Fibroblast of lung (primary cell): Measurements from ENCODE around the gene CELSR3. TPM values are rescaled to one million over a fixed set of nuclear protein-coding genes. Genes with fewer than 3 reads are reported as not detected.

ENCODE experiments used
- DNase-seq, 2 donors: peaks; one replicate each; pipeline versions ENCODE4 v3.0.0 to v3.0.0-alpha.2; 2010; ENCODE audit warnings: low read depth in 2 of 2
- H2AFZ ChIP-seq: 2 replicates; pipeline ENCODE4 v1.5.1; 2012; ENCODE audit warnings: low read length, control low read depth, inconsistent platforms
- H3K27ac ChIP-seq: 2 replicates; pipeline ENCODE4 v1.5.1; 2011; ENCODE audit warnings: low read length, control low read depth; ENCODE audit not compliant: insufficient read depth
- H3K27me3 ChIP-seq: 2 replicates; pipeline ENCODE4 v1.5.1; 2011; ENCODE audit warnings: mild to moderate bottlenecking, low read length; ENCODE audit not compliant: control insufficient read depth, insufficient read depth
- H3K36me3 ChIP-seq: 2 replicates; pipeline ENCODE4 v1.5.1; 2011; ENCODE audit warnings: low read length; ENCODE audit not compliant: control insufficient read depth, insufficient read depth
- H3K4me1 ChIP-seq: 2 replicates; pipeline ENCODE4 v1.5.1; 2011; ENCODE audit warnings: low read length; ENCODE audit not compliant: control insufficient read depth, insufficient read depth; ENCODE audit errors: extremely low read depth
- H3K4me2 ChIP-seq: 2 replicates; pipeline ENCODE4 v1.5.1; 2011; ENCODE audit warnings: low read length, control low read depth; ENCODE audit not compliant: insufficient read depth; ENCODE audit errors: extremely low read depth
- H3K4me3 ChIP-seq, 4 experiments: fragments of 200-600 bp in 1 of 4; sonication (generic) in 1 of 4; replicated peaks in 1 of 4; 2 replicates each; pipeline ENCODE4 v1.5.1; 2011 to 2016; ENCODE audit warnings: low read length in 4 of 4, low read depth in 3 of 4, mild to moderate bottlenecking in 3 of 4, control low read depth in 2 of 4, inconsistent platforms in 1 of 4, mixed read lengths in 1 of 4; ENCODE audit not compliant: insufficient read depth in 1 of 4; ENCODE audit errors: control extremely low read depth in 1 of 4
- H3K79me2 ChIP-seq: 2 replicates; pipeline ENCODE4 v1.5.1; 2012; ENCODE audit warnings: mild to moderate bottlenecking, low read length, inconsistent platforms; ENCODE audit not compliant: control insufficient read depth, insufficient read depth
- H3K9ac ChIP-seq: 2 replicates; pipeline ENCODE4 v1.5.1; 2011; ENCODE audit warnings: mild to moderate bottlenecking, low read length, control low read depth; ENCODE audit not compliant: insufficient read depth
- H3K9me3 ChIP-seq: 2 replicates; pipeline ENCODE4 v1.5.1; 2012; ENCODE audit warnings: low read depth, low read length; ENCODE audit not compliant: control insufficient read depth, insufficient read depth
- H4K20me1 ChIP-seq: 2 replicates; pipeline ENCODE4 v1.5.1; 2011; ENCODE audit warnings: low read length; ENCODE audit not compliant: control insufficient read depth, insufficient read depth; ENCODE audit errors: extremely low read depth
- CTCF ChIP-seq, 2 donors: IDR thresholded peaks in 1 of 2; conservative IDR thresholded peaks in 1 of 2; 1 replicate in 1 of 2; 2 replicates in 1 of 2; pipeline ENCODE4 v1.5.1; 2011 to 2012; ENCODE audit warnings: low read length in 2 of 2, control low read depth in 1 of 2, inconsistent platforms in 1 of 2, low read depth in 1 of 2, mild to moderate bottlenecking in 1 of 2
- EZH2 ChIP-seq: IDR thresholded peaks from 2 replicates; pipeline ENCODE4 v1.5.1; 2012; ENCODE audit warnings: low read length, control low read depth, mild to moderate bottlenecking; ENCODE audit errors: missing control alignments
- polyA plus RNA-seq, 2 donors: library from polyadenylated mRNA; depleted of rRNA in 1 of 2; stranded (reverse) in 1 of 2; unstranded in 1 of 2; fragments of >200 nt; gene quantifications; 2 replicates each; pipeline ENCODE4 v1.2.1, GENCODE V29; 2011 to 2012; ENCODE audit warnings: missing spikeins in 1 of 2
- total RNA-seq: library from RNA; depleted of rRNA; stranded (reverse); fragments of >200 nt; gene quantifications from 2 replicates; pipeline ENCODE4 v1.2.1, GENCODE V29; 2014

Gene CELSR3
- total and polyA plus RNA-seq, 2 donors (not counting 1 experiment from before 2014, with no cell fraction given), result 0.44 to 2.1 TPM

- Histone ChIP-seq H2AFZ (no peak overlapping the region), H3K79me2 (peaks cover 19% of the 10 kb centered on the region), H3K27me3 (no peaks in the 10 kb centered on the region), H3K9ac (no peak overlapping the region), H3K36me3 (no peaks in the 10 kb centered on the region), H3K4me1 (peaks cover 2% of the 10 kb centered on the region), H3K9me3 (no peaks in the 10 kb centered on the region), H3K27ac (no peak overlapping the region), H3K4me2 (peak overlapping the region; percentile 35), H3K4me3 (no peak overlapping the region), H4K20me1 (no peaks in the 10 kb centered on the region)
- peak in 1 of 2 donors; percentile 70 for DNase-seq
- no peak for TF ChIP-seq EZH2
- no peak for TF ChIP-seq CTCF (conservative IDR thresholded peaks at IDR 0.05 in 1 of 2, IDR thresholded peaks at IDR 0.05 in 1 of 2; ENCODE audit: low read depth in 1 of 2, low read length in 2 of 2)
Measured at GRCh38 chr3:48612309-48612708, 50.4 kb downstream of the CELSR3 start.

GRCh38 chr3:48609088-48610005, 53.3 kb downstream of the CELSR3 start, which contains the start of gene UQCRC1:
Gene UQCRC1 (minus strand): TSS chr3:48609646. CDS start chr3:48609620, 26 bp downstream.
- Histone ChIP-seq H3K27me3 (no peaks in the 10 kb centered on the region), H3K9me3 (no peaks in the 10 kb centered on the region), H4K20me1 (no peaks in the 10 kb centered on the region), H3K27ac (peak within 1 kb of the TSS; percentile 60), H3K9ac (peak within 1 kb of the TSS; percentile 91), H3K4me2 (peak within 1 kb of the TSS; percentile 79), H3K4me3 (peak within 1 kb of the TSS; percentile 52 to 89 (median 81)), H2AFZ (peak within 1 kb of the TSS; percentile 87), H3K79me2 (peaks cover 19% of the 10 kb centered on the region), H3K4me1 (peaks cover 2% of the 10 kb centered on the region), H3K36me3 (peaks cover 13% of the 10 kb centered on the region)
- TF ChIP-seq CTCF (conservative IDR thresholded peaks at IDR 0.05 in 1 of 2, IDR thresholded peaks at IDR 0.05 in 1 of 2; ENCODE audit: low read depth in 1 of 2, low read length in 2 of 2), result peak; percentile 51 to 70
- no peak for TF ChIP-seq EZH2
- DNase-seq, result peak; percentile 85 to 92

GRCh38 chr3:48607519-48607918, 55.2 kb downstream of the CELSR3 start:
- H3K36me3 ChIP-seq, result peaks cover 25% of the 10 kb centered on the region
- no peak overlapping the region for H3K27ac ChIP-seq
- H3K79me2 ChIP-seq, result peaks cover 19% of the 10 kb centered on the region

More at GRCh38 chr3:48607519-48607918, 55.2 kb downstream of the CELSR3 start:
- TF ChIP-seq CTCF (conservative IDR thresholded peaks at IDR 0.05 in 1 of 2, IDR thresholded peaks at IDR 0.05 in 1 of 2; ENCODE audit: low read depth in 1 of 2, low read length in 2 of 2), result no peak
- TF ChIP-seq EZH2, result no peak
- H2AFZ ChIP-seq, result no peak overlapping the region
- no peak overlapping the region for H3K9ac ChIP-seq
- no peaks in the 10 kb centered on the region for H3K27me3 ChIP-seq
- no peak for DNase-seq
- no peaks in the 10 kb centered on the region for H4K20me1 ChIP-seq
- no peak overlapping the region for H3K4me3 ChIP-seq
- peaks cover 2% of the 10 kb centered on the region for H3K4me1 ChIP-seq
- H3K4me2 ChIP-seq, result no peak overlapping the region
- H3K9me3 ChIP-seq, result no peaks in the 10 kb centered on the region
